Embryonic facial prominence (tissue), 1 donor: Measurements from ENCODE around the gene KPNA1.
A peak's percentile ranks its signal among the peaks of the same experiment; 100 is the strongest.

Experiments
- DNase-seq: peaks from one replicate; pipeline ENCODE4 v3.0.0-alpha.2; 2016; ENCODE audit errors: extremely low spot score

Gene KPNA1

DNA sequence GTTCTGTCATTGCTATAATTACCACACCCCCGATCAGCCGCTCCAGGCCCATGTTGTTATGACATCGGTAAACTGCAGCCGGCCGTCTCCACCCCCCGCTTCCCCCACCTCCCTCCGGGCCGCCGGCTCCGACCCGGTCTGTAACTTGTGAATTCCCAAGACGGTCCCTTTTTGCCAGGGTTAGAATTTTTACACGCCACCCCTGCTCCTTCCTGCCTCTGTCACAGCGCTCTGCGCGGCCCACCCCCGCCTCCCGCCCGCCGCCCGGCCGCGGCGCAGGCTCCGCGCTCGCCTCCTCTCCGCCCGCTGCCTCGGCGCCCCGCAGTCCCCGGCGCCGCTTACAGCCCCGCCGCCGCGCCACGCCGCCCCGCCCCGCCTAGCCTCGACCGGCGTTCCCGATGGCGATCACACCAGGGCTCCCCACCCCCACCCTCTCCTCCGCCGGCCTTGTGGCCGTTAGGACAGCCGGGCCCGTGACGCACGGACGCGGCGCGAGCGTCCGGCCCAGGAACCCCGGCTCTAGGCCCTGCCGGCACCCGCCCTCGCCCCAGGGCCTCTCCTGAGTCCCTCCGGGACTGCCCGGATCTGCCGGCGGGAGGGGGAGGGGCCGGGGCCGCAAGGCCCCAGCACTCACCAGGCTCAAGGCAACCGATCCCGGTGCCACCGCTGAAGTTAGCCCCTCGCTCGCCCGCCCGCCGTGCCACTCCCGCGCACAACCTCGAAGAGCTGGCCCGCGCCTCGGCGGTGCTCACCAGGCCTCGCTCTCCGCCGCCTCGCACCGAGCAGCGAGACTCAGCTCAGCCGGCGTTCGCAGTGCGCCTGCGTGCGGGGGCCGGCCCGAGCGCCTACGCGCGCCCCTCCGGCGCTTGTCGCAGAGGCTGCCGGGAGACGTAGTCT lies at the start of gene KPNA1:
Gene KPNA1 (minus strand): TSS at position 817 of the 897 bp plus-strand sequence. CDS start 18,374 bp downstream, outside the sequence.
- peak; percentile 73 for DNase-seq

DNA sequence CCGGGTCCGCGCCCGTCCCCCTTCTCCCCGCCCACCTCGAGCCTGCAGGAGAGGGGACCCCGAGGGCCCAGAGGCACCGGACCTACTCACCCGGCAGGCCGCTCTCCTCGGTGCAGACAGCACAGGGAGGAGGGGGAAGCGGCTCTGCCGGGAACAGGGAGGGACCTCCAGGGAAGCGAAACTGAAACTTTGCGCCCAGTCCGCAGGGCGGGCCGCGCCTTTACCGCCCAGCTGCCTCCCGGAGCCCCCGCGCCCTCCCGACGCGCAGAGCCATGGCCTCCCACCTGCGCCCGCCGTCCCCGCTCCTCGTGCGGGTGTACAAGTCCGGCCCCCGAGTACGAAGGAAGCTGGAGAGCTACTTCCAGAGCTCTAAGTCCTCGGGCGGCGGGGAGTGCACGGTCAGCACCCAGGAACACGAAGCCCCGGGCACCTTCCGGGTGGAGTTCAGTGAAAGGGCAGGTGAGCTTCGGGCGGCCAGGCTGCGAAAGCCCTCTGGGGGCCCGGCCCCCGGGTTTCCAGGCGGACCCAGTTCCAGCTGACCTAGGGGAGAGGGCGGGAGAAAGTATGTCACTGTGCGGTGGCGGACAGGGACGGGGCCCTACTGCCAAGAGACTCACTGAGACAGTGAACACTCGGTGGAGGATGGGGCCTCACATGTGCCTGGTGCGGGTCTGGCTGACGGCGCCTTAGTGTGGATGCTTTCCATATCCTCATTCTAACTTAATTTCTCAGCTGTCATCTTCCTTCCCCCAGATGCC lies 49.6 kb upstream of the KPNA1 start, which contains the start of the genes DTX3L and PARP9:
Gene DTX3L (plus strand): TSS at position 184 of the 758 bp plus-strand sequence. CDS start 89 bp downstream, at position 273.
Gene PARP9 (minus strand): TSS at position 146 of the 758 bp plus-strand sequence. CDS start 4,680 bp downstream, outside the sequence.
- DNase-seq = no peak

DNA sequence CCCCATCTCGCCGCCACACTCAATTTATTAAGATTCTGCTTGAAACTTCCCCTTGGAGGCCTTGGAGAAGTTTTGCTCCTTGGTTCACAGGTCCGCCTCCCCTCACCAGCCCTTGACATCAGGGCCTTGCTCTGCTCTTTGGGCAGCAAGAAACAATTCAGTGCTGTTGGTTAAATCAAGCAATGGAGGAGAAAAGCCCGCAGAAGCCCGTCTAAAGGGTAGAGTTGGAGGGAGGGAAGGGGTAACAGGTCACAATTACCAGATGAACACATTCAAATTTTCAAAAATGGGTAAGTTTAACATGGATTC lies 48.9 kb upstream of the KPNA1 start:
- no peak for DNase-seq

DNA sequence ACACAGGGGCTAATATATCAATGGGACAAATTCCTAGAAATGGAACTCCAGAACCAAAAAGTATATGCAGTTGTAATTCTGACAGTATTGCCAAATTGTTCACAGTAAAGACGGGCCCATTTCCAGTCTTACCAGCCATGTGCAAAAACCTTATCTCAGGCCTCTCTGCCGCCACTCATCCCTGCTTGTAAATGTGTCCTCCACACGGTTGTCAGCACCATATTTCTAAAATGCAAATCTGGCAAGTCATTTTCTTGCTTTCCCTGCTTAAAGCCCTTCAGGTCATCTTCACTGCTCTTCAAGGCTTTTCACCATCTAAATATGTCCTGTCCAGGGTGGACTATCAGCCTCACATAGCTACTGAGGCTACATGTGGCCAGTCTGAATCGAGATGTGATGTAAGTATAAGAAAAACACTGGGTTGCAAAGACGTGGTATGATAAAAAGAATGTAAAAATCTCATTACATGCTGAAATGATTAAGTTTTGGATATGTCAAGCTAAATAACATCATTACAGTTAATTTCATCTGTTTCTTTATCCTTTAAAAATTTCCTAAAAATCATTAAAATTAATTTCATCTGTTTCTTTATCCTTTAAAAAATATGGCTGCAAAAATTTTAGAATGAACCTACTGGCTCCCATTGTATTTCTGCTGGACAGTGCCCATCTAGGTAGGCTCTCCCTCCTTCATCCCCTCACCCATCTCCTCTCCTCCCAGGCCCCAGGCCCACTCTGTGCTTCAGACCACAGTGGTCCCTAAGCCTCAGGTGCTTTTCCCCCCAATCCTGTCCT lies 48.4 kb upstream of the KPNA1 start:
- DNase-seq = no peak

GRCh38 chr3:122560680-122561079 lies 45.9 kb upstream of the KPNA1 start:
- DNase-seq = no peak

DNA sequence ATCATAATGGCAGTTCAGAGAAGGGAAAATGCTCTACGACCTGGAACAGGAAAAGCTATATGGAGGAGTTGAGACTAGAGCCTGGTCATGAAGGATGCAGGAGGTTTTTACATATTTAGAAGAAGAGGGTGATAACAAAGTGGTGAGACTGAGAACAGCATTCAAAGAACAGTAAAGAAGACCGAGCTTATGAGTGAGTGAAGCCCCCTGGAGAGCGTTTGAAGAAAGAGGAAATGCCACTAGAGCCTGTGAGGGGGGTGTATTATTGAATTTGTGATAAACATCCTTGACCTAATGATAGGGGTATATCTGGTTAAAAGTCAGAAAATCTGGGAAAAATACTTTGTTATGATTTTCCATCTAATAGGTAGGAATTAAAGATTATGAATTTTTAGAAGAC lies 45.2 kb upstream of the KPNA1 start:
- no peak for DNase-seq

DNA sequence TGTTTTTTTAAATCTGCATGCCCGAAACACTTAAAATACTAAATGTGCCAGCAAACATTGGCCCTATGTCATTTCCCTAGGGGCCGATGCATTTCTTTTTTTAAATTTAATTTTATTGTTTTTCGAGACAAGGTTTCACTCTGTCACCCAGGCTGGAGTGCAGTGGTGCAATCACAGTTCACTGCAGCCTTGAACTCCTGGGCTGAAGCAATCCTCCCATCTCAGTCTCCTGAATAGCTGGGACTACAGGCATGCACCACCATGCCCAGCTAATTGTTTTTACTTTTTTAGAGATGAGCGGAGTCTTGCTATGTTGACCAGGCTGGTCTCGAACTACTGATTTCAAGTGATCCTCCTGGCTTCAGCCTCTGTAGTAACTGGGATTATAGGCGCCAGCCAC lies 43.9 kb upstream of the KPNA1 start:
- DNase-seq = no peak

DNA sequence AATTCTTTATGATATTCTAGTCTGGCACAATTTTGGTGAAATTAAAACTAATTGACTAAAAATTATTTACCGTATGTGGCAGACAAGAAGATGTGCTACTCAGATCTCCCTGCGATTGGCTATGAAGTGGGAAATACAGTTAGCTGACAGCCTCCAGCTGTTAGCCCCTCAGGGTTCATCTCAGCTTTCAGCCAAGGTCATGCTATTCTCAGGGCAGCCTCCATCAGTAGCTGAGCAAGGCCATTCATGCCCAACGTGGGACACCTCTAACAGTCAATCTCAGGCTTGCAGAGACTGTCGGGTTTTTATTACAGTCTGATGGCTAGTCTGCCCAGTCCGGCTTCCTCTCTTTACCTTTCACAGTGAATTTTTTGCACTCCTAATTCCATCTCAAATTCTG lies 42.6 kb upstream of the KPNA1 start:
- no peak for DNase-seq

- no peak for DNase-seq
Observed at GRCh38 chr3:122555275-122556071, 40.7 kb upstream of the KPNA1 start.

DNA sequence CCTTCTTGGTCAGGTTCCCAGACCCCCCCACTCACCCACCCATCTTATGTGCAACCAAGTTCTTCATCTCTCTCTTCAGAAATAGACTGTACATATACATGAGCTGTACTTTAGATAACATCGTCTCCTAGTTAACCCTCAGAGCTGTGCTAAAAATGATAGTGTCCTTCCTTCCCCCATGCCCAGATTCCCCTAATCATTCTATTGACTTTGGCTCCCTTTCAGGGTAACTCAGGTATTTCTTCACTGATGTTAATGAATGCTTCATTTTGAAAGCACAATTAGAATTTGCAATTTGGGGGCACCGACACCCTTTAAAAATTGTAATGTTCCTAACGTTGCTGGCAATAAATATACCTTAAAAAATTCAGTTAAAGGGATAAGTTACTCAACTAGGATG lies 38.4 kb upstream of the KPNA1 start:
- no peak for DNase-seq

DNA sequence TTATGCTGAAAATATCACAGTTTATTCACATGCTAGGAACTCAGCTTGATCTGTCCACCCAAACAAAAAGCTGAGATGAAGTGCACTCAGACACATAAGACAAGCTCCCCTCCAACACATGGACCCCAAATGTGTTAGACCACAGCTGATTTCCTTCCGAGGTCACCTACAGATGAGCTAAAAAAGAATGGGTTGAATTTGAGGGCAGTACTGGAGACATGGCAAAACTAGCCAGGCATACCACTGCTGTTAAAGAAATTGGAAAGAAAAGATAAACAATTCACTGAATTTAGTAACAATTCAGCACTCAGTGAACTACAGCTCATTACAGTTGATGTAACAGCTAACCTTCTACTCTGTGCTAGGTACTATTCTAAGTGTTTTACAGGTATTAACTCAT lies 33.9 kb upstream of the KPNA1 start:
- DNase-seq = no peak

GRCh38 chr3:122548076-122548475 lies 33.3 kb upstream of the KPNA1 start:
- no peak for DNase-seq

DNA sequence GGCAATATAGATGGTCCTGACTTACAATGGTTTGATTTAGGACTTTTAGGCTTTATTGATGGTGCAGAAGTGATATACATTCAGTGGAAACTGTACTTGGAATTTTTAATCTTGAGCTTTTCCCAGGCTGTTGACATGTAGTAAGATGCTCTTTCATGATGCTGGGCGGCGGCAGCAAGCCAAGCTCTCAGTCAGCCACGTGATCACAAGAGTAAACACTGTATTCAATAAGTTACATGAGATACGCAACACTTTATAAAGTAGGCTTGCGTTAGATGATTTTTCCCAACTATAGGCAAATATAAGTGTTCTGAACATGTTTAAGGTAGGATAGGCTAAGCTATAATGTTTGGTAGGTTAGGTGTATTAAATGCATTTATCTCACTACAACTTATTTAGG lies 31.4 kb upstream of the KPNA1 start:
- no peak for DNase-seq

DNA sequence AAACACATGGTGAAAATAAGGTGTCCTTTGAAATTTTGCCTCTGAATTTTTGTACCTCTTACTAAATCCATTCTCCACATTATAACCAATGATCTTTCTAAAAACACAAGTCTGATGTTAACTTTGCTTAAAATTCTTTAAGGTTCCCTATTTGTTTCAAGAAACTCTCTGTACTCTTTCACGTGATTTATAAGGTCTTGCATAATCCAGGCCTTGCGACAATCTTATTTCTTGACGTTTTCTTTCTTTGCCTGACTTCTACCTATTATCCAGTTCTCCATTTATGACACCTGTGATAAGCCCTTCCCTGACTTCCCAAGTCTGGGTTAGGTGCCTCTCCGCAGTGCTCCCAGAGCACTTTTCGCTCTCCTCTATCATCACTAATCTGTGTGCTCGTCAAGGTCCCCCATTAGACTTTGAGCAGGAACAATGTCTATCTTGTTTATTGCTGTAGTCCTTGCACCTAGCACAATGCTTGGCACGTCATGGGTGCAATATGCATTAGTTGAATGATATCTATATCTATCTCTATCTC lies 24.3 kb upstream of the KPNA1 start:
- no peak for DNase-seq

DNA sequence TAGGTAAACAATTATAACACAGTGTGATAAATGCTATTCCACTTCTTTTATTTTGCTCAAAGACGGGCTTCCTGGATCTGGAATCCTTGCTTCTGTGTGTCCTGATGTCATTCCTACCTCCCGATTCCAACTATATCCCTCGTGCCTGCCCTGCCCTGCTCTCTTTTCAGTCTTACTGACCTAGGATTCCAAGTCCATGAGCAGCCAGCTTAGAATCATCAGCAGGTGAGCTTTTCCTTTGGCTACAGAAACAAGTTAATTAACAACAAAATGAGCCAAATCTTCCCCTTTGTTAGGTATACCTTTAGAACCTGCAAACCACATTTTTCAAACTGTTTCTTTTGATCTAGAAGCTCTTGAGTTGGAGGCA lies 21.9 kb upstream of the KPNA1 start:
- DNase-seq = no peak

DNA sequence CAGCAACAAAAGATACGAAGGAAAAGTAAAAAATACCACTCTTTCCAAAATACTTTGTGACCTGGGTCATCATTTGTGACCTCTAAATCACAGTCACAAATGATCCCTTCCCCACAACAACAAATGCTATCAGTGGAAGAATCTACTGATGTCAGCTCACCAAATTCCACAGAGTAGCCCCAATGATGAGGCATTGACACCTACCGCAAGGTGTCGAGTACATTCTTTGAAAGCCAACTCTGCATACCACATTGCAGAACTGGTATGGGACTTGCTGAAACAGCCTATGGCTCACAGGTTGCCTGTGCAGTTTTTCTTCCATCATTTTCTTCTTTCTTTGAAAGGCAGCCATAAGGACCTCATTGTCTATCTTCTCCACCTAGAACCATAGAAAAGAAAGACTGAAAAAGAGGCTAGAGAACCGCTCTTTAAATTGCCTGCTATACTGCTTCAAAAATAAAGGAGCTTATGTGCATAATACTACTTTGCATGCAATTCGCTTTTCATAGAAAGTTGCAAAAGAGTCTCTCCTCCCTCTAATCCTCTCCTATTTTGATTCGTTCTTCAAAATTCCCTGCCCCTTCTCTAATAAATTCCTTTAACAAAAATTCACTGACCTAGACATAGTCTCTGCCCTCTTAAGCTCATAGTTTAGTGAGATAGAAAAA lies 21.4 kb upstream of the KPNA1 start:
- no peak for DNase-seq

GRCh38 chr3:122533931-122534334 lies 19.2 kb upstream of the KPNA1 start:
- DNase-seq = no peak

- no peak for DNase-seq
Observed at GRCh38 chr3:122533480-122533879, 18.7 kb upstream of the KPNA1 start.

GRCh38 chr3:122530164-122530563 lies 15.4 kb upstream of the KPNA1 start:
- no peak for DNase-seq

DNA sequence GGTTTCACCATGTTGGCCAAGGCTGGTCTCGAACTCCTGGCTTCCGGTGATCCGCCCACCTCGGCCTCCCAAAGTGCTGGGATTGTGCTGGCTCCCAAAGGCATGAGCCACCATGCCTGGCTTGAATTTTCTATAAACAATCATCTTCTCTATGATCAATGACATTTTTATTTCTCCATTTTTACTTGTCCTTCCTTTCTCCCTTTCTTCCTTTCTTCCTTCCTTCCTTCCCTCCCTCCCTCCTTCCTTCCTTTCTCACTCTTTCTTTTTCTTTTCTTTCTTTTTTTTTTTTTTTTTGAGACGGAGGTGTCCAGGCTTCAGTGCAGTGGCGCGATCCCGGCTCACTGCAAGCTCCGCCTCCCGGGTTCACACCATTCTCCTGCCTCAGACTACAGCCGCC lies 8.6 kb upstream of the KPNA1 start:
- DNase-seq = no peak
